Glutamatergic neuron (in vitro differentiated cells): ENCODE results near the gene CCDC85C. TPM values are rescaled to one million over a fixed set of nuclear protein-coding genes. Genes with fewer than 3 reads are reported as not detected.

Experiments used
- DNase-seq: peaks from one replicate; pipeline ENCODE4 v3.0.0; 2022
- H3K27ac Mint-ChIP-seq: one replicate; pipeline ENCODE4 v1.8.0; 2020; ENCODE audit warnings: mild to moderate bottlenecking, mixed read lengths, inconsistent platforms; ENCODE audit not compliant: unreplicated experiment
- H3K27me3 Mint-ChIP-seq: one replicate; pipeline ENCODE4 v1.8.0; 2020; ENCODE audit warnings: mild to moderate bottlenecking, moderate library complexity, mixed read lengths, inconsistent platforms; ENCODE audit not compliant: unreplicated experiment
- H3K36me3 Mint-ChIP-seq: one replicate; pipeline ENCODE4 v1.8.0; 2020; ENCODE audit warnings: mild to moderate bottlenecking, mixed read lengths, inconsistent platforms; ENCODE audit not compliant: unreplicated experiment
- H3K4me1 Mint-ChIP-seq: one replicate; pipeline ENCODE4 v1.8.0; 2020; ENCODE audit warnings: mild to moderate bottlenecking, low read depth, mixed read lengths, inconsistent platforms; ENCODE audit not compliant: unreplicated experiment
- H3K4me3 Mint-ChIP-seq: one replicate; pipeline ENCODE4 v1.8.0; 2020; ENCODE audit warnings: mild to moderate bottlenecking, mixed read lengths, inconsistent platforms; ENCODE audit not compliant: unreplicated experiment
- H3K9me3 Mint-ChIP-seq: one replicate; pipeline ENCODE4 v1.8.0; 2020; ENCODE audit warnings: mild to moderate bottlenecking, moderate library complexity, mixed read lengths, inconsistent platforms; ENCODE audit not compliant: unreplicated experiment
- total RNA-seq: library from RNA; stranded (reverse); fragmentation: NEBNext Ultra II Directional; extraction: Animal tissue kit (Norgen Biotek cat#: 25700); gene quantifications from one replicate; pipeline ENCODE4 v1.2.1, GENCODE V29; 2021; ENCODE audit not compliant: unreplicated experiment
- TF ChIP-seq, protein P1 (sequence below): fragments of 200-600 bp; sonication (generic); IDR thresholded peaks from one replicate; pipeline ENCODE4 v1.5.0; 2021; ENCODE audit not compliant: partially characterized antibody, unreplicated experiment

CCDC85C gene
- total RNA-seq, 1 donor from 2014 or later = 32.3 TPM

DNA sequence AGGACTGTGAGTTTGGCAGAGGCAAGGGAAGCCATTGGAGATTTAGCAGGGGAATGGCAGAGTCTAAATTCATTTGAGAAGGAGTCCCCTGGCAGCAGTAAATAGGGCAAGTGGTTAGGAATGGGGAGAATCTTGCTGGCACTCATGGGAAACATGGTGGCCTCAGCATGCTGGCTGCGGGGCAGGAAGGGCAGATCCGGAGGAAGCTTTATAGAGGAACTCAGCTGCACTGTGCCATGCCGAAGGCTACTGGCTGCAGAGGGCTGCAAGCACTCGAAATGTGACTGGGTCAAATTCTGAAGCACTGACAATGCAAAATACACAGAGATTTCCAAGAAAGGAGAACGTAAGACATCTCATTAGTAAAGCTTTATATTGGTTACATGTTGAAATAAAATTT, 98.9 kb downstream of the CCDC85C start:
- H3K4me1 Mint-ChIP-seq = peaks cover 9% of the 10 kb centered on the region

DNA sequence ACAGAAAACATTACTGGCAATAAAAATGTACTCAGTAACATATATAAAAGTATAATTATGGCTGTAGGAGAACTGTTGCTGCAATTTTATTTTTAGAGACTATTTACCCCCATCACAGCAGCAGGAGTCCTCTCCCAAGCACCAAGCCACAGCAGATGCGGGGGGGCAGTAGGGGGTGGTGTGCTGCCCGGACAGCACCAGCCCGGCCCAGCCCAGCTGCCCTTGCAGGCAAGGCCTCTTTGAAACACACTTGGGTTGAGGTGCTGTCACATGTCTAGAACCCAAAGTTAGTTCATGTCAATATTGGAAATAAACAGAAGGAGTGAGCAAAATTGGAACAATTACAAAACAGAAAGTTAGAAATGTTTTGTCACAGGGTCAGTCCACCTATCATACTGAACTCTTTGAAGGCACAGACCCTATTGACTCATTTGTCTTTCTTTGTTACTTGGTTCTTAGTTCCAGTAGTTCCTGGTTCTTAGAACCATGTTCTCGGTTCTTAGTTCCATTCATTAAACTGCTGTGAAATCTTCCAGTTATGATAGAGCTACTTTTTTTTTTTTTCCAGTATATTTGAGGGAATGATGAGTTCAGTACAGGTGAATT, 100.1 kb downstream of the CCDC85C start:
- peaks cover 6% of the 10 kb centered on the region for H3K27me3 Mint-ChIP-seq
- peaks cover 9% of the 10 kb centered on the region for H3K9me3 Mint-ChIP-seq
- TF ChIP-seq, protein P1, sequence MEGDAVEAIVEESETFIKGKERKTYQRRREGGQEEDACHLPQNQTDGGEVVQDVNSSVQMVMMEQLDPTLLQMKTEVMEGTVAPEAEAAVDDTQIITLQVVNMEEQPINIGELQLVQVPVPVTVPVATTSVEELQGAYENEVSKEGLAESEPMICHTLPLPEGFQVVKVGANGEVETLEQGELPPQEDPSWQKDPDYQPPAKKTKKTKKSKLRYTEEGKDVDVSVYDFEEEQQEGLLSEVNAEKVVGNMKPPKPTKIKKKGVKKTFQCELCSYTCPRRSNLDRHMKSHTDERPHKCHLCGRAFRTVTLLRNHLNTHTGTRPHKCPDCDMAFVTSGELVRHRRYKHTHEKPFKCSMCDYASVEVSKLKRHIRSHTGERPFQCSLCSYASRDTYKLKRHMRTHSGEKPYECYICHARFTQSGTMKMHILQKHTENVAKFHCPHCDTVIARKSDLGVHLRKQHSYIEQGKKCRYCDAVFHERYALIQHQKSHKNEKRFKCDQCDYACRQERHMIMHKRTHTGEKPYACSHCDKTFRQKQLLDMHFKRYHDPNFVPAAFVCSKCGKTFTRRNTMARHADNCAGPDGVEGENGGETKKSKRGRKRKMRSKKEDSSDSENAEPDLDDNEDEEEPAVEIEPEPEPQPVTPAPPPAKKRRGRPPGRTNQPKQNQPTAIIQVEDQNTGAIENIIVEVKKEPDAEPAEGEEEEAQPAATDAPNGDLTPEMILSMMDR = no peak
- H3K4me3 Mint-ChIP-seq = no peak overlapping the region
- no peaks in the 10 kb centered on the region for H3K36me3 Mint-ChIP-seq
- H3K4me1 Mint-ChIP-seq = no peaks in the 10 kb centered on the region
- H3K27ac Mint-ChIP-seq = no peak overlapping the region
- no peak for DNase-seq

More for the DNA sequence above, 98.9 kb downstream of the CCDC85C start:
- H3K4me3 Mint-ChIP-seq = no peak overlapping the region
- H3K9me3 Mint-ChIP-seq = peaks cover 15% of the 10 kb centered on the region
- H3K36me3 Mint-ChIP-seq = no peaks in the 10 kb centered on the region
- no peak for DNase-seq
- H3K27me3 Mint-ChIP-seq = peaks cover 8% of the 10 kb centered on the region
- H3K27ac Mint-ChIP-seq = no peak overlapping the region
- TF ChIP-seq, protein P1 = no peak

DNA sequence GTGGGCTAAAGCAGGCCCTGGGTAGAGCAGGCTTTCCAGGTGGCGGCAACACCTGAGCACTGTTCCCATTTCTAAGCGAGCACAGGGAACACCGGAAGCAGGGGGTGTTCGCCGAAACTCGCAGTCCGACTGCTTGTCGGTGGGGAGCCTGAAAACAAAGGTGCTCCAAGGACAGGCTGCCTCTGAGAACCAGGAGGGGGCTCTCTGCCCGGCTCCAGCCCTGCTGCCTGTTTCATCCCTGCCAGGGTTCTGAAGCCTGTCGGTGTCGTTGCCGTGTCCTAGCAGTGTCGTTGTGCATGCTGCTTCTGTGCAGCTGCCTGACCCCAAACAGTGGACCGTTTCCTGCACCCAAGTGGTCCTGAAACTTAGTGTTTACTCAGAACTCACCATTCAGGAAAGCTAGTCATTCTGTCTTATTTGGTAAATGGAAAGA, 101.0 kb downstream of the CCDC85C start:
- Mint-ChIP-seq H3K4me3 (no peak overlapping the region), H3K27ac (no peak overlapping the region), H3K27me3 (peaks cover 4% of the 10 kb centered on the region), H3K9me3 (peaks cover 8% of the 10 kb centered on the region), H3K36me3 (no peaks in the 10 kb centered on the region), H3K4me1 (no peaks in the 10 kb centered on the region)
- TF ChIP-seq, protein P1 = no peak
- no peak for DNase-seq

DNA sequence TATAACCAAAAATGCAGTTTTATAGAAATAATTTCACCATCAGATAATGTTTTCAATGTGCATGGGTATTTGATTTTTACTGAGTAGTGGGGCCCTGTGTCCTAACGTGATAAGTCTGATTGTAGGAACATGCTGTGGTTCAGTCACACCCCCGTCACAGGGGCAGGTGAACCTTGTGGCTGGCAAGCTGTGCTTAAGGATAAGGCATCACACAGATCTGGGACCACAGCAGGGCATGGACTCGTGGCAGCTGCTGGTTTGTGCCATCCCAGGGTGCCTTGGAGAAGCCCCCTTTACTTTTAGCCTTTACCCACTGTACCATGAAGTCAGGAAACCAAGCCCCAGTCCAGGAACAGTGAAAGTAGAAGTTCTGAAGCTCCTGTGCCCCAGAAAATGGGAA, 106.1 kb downstream of the CCDC85C start:
- Mint-ChIP-seq H3K4me3 (no peak overlapping the region), H3K27me3 (peaks cover 2% of the 10 kb centered on the region), H3K36me3 (no peaks in the 10 kb centered on the region), H3K9me3 (no peaks in the 10 kb centered on the region), H3K27ac (no peak overlapping the region), H3K4me1 (no peaks in the 10 kb centered on the region)
- no peak for DNase-seq
- TF ChIP-seq, protein P1 = no peak

DNA sequence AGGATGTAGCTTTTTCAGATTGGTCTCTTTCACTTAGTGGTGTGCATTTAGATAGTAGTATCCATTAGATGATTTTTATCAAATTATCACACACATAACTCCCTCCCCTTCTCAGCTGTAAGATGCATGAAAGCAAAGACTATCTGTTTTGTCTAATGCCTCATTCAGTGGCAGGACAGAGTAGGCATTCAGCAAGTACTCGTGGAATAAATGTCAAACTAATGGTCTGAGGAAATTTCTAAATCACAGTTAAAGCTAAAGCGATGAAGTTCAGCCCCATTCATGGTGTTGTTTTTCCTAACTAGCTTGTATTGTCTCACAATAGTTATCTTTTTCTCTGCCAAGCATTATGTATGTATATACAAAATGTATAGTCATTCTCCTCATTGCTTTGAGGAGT, 106.7 kb downstream of the CCDC85C start:
- H3K9me3 Mint-ChIP-seq = no peaks in the 10 kb centered on the region
- no peaks in the 10 kb centered on the region for H3K4me1 Mint-ChIP-seq
- TF ChIP-seq, protein P1 = no peak
- no peak overlapping the region for H3K27ac Mint-ChIP-seq
- no peak for DNase-seq
- H3K27me3 Mint-ChIP-seq = peaks cover 2% of the 10 kb centered on the region
- H3K4me3 Mint-ChIP-seq = no peak overlapping the region
- no peaks in the 10 kb centered on the region for H3K36me3 Mint-ChIP-seq
